ENCODE results near the gene CLTCL1. TPM values are rescaled to one million over a fixed set of nuclear protein-coding genes. Genes with fewer than 3 reads are reported as not detected.

CLTCL1 gene
- total and polyA plus RNA-seq, 9 of the 15 experiments (the other 6 are each of a cell fraction or from before 2014, with no cell fraction given), result 1.1 to 11.7 (median 5.0) TPM

- TF ChIP-seq MXD1 (CRISPR knock-in tag; IDR thresholded peaks at IDR 0.05; ENCODE audit: borderline replicate concordance, poor library complexity, severe bottlenecking) (no peak), PTTG1 (tag; IDR thresholded peaks at IDR 0.05; ENCODE audit: low read depth) (no peak), HNRNPL (IDR thresholded peaks at IDR 0.05; ENCODE audit: low read depth, low read length) (peak; percentile 11; the same call in 1 of the 2 replicates), MBD2 (IDR thresholded peaks at IDR 0.05; ENCODE audit: borderline replicate concordance, low read depth) (no peak), ZNF586 (CRISPR knock-in tag; conservative IDR thresholded peaks at IDR 0.05) (peak; percentile 25; the same call in 1 of the 2 replicates), ZNF583 (CRISPR knock-in tag; IDR thresholded peaks at IDR 0.05) (peak; percentile 43; the same call in 1 of the 2 replicates), PURB (CRISPR knock-in tag; IDR thresholded peaks at IDR 0.05; ENCODE audit: low read depth) (no peak), GATAD2B (IDR thresholded peaks at IDR 0.05; ENCODE audit: borderline replicate concordance) (no peak), HDAC6 (IDR thresholded peaks at IDR 0.05; ENCODE audit: low read depth, low read length) (no peak), ZNF407 (IDR thresholded peaks at IDR 0.05; ENCODE audit: low read depth) (no peak), COPS2 (conservative IDR thresholded peaks at IDR 0.05) (no peak), ZNF696 (CRISPR knock-in tag; conservative IDR thresholded peaks at IDR 0.05) (0 out of 2 replicates have a peak, but pooled peaks have one; percentile 64), C11orf30 (IDR thresholded peaks at IDR 0.05; ENCODE audit: low read depth) (no peak), ZNF347 (CRISPR knock-in tag; IDR thresholded peaks at IDR 0.05; ENCODE audit: low read depth) (peak; percentile 73; the same call in 1 of the 2 replicates), CREB5 (CRISPR knock-in tag; IDR thresholded peaks at IDR 0.05) (no peak), SP1 (CRISPR knock-in tag; IDR thresholded peaks at IDR 0.05) (no peak), SIX5 (IDR thresholded peaks at IDR 0.05; ENCODE audit: borderline replicate concordance in 1 of 2, insufficient read depth in 1 of 2, low read depth in 1 of 2, low read length in 2 of 2) (0 out of 4 replicates have a peak, but pooled peaks of 1 of the 2 experiments have one; percentile 3)
These were observed 114.1 kb downstream of the CLTCL1 start (continued) for GRCh38 chr22:19177164-19178064.
